Measurements from ENCODE around the gene SEMA6B. TPM values are rescaled to one million over a fixed set of nuclear protein-coding genes. Genes with fewer than 3 reads are reported as not detected.

SEMA6B gene
- total and polyA plus RNA-seq, 2 of the 8 experiments (the other 6 are each of a cell fraction or from before 2014, with no cell fraction given) = 31.3 to 54.4 TPM

GRCh38 chr19:4604912-4605311 is 45.4 kb upstream of the SEMA6B start:
- Histone ChIP-seq H3K18ac (ENCODE audit: extremely low read depth, low read length) (no peak overlapping the region), H2BK12ac (ENCODE audit: low read depth, low read length) (no peak overlapping the region), H3K4me3 (ENCODE audit: extremely low read depth in 1 of 4, insufficient read depth in 2 of 4, low read depth in 3 of 4, low read length in 4 of 4) (no peak overlapping the region), H3K23me2 (ENCODE audit: low read depth, low read length) (peaks cover 16% of the 10 kb centered on the region; the same call in 1 of the 2 replicates), H3K9me3 (ENCODE audit: insufficient read depth in 2 of 2, low read depth in 1 of 2, low read length in 1 of 2) (no peaks in the 10 kb centered on the region), H3K36me3 (ENCODE audit: control insufficient read depth in 2 of 4, insufficient read depth in 4 of 4, low read length in 3 of 4) (no peaks in the 10 kb centered on the region), H4K91ac (replicated peaks; ENCODE audit: insufficient read length, low read length) (no peak overlapping the region), H3K56ac (replicated peaks; ENCODE audit: insufficient read length, low read depth, low read length) (no peak overlapping the region), H4K20me1 (replicated peaks in 1 of 2; ENCODE audit: control insufficient read depth in 1 of 2, insufficient read depth in 2 of 2, low read length in 2 of 2) (peaks cover 0 to 7% of the 10 kb centered on the region in 2 experiments), H3K4ac (replicated peaks; ENCODE audit: insufficient read length, low read depth, low read length) (no peak overlapping the region), H2BK20ac (ENCODE audit: low read length) (no peak overlapping the region), H2BK5ac (ENCODE audit: low read depth, low read length) (no peak overlapping the region), H2BK15ac (ENCODE audit: low read length) (no peak overlapping the region), H3K79me1 (ENCODE audit: low read depth, low read length) (no peaks in the 10 kb centered on the region), H3K9ac (replicated peaks in 1 of 4; ENCODE audit: extremely low read depth in 1 of 4, low read depth in 3 of 4, low read length in 3 of 4) (no peak overlapping the region; a peak in 1 of 7 replicates), H2AFZ (ENCODE audit: low read length) (no peak overlapping the region), H3K4me2 (ENCODE audit: insufficient read depth in 1 of 2, low read depth in 2 of 2, low read length in 2 of 2) (no peak overlapping the region), H4K5ac (ENCODE audit: insufficient read length, low read depth, low read length) (no peak overlapping the region), H3K4me1 (replicated peaks in 1 of 4; ENCODE audit: control insufficient read depth in 3 of 4, insufficient read depth in 4 of 4, low read length in 3 of 4) (peaks cover 0 to 1% (median under 1%) of the 10 kb centered on the region in 4 experiments; a peak in 4 of 7 replicates), H3K27ac (ENCODE audit: low read depth, low read length) (no peak overlapping the region), H3K14ac (ENCODE audit: insufficient read length) (no peak overlapping the region), H3K23ac (ENCODE audit: insufficient read length) (no peak overlapping the region), H3K27me3 (replicated peaks in 1 of 4; ENCODE audit: control insufficient read depth in 3 of 4, extremely low read depth in 1 of 4, insufficient read depth in 3 of 4, low read length in 3 of 4) (peaks cover 0 to 4% (median 2%) of the 10 kb centered on the region in 4 experiments; a peak in 5 of 7 replicates), H2AK5ac (ENCODE audit: low read depth, low read length) (no peak overlapping the region), H2BK120ac (replicated peaks; ENCODE audit: low read depth, low read length) (no peak overlapping the region), H3K79me2 (ENCODE audit: control insufficient read depth in 1 of 2, insufficient read depth in 2 of 2, low read length in 2 of 2) (no peaks in the 10 kb centered on the region), H4K8ac (ENCODE audit: extremely low read depth, insufficient read depth, low read length) (no peak overlapping the region)
- FAIRE-seq (no peak), DNase-seq (ENCODE audit: low read depth in 1 of 2, low spot score in 2 of 2) (no peak)
- no peak for TF ChIP-seq TEAD4 (IDR thresholded peaks at IDR 0.05; ENCODE audit: low read depth, low read length)
- TF ChIP-seq RXRA (IDR thresholded peaks at IDR 0.05; ENCODE audit: insufficient read depth, low read depth, low read length) = no peak
- no peak for TF ChIP-seq SIN3A (conservative IDR thresholded peaks at IDR 0.05 in 1 of 2, IDR thresholded peaks at IDR 0.05 in 1 of 2; ENCODE audit: low read depth in 1 of 2, low read length in 2 of 2)
- no peak for TF ChIP-seq CBX8 (IDR thresholded peaks at IDR 0.05; ENCODE audit: borderline replicate concordance, low read depth, low read length)
- TF ChIP-seq SP4 (IDR thresholded peaks at IDR 0.05; ENCODE audit: low read length) = no peak
- TF ChIP-seq KDM1A (IDR thresholded peaks at IDR 0.05; ENCODE audit: borderline replicate concordance, low read length) = peak; percentile 52; the same call in 1 of the 2 replicates
- no peak for TF ChIP-seq GTF2F1 (IDR thresholded peaks at IDR 0.05; ENCODE audit: borderline replicate concordance, low read depth, low read length)
- 83% methylated on average over 6 of the region's 6 CpGs; no CpG with 5 or more reads in 1 of the 2 experiments for WGBS, 2 experiments (ENCODE audit: extremely low coverage in 1 of 2, insufficient coverage in 1 of 2, insufficient read length in 1 of 2, insufficient replicate concordance in 2 of 2, low coverage in 1 of 2, low lambda C conversion rate in 2 of 2, missing lambda C conversion rate in 1 of 2)
- POLR2A ChIA-PET (ENCODE audit: partially characterized antibody) = interaction anchor here (1.0 to 1.4 kb wide), 2 partner anchors 29 to 70 kb away, joined by 3 to 4 read pairs; no protein-coding TSS in a partner anchor
- CTCF ChIA-PET (ENCODE audit: partially characterized antibody) = interaction anchor here (0.6 to 6.0 kb wide), 13 partner anchors 13 to 545 kb away, joined by 3 to 57 read pairs (median 5); no protein-coding TSS in a partner anchor

All from H1 (cell line).